ENCODE results near the gene VWF.

Gene VWF

GRCh38 chr12:6061660-6062059 is 62.8 kb downstream of the VWF start:
- no peak overlapping the region for H3K4me3 ChIP-seq (ENCODE audit: control insufficient read depth, low read depth, low read length)
- peak; percentile 64 for DNase-seq (ENCODE audit: low read depth)
- TF ChIP-seq CTCF (IDR thresholded peaks at IDR 0.05; ENCODE audit: control insufficient read depth, insufficient read depth, low read depth, low read length, missing control alignments) = no peak

GRCh38 chr12:6059860-6060565 is 64.5 kb downstream of the VWF start:
- TF ChIP-seq CTCF (IDR thresholded peaks at IDR 0.05; ENCODE audit: control insufficient read depth, insufficient read depth, low read depth, low read length, missing control alignments) = no peak
- no peak overlapping the region for H3K4me3 ChIP-seq (ENCODE audit: control insufficient read depth, low read depth, low read length)
- no peak for DNase-seq (ENCODE audit: low read depth)

GRCh38 chr12:6059221-6059620 is 65.2 kb downstream of the VWF start:
- H3K4me3 ChIP-seq (ENCODE audit: control insufficient read depth, low read depth, low read length) = no peak overlapping the region

GRCh38 chr12:6058481-6059161 is 65.8 kb downstream of the VWF start:
- no peak for DNase-seq (ENCODE audit: low read depth)
- no peak for TF ChIP-seq CTCF (IDR thresholded peaks at IDR 0.05; ENCODE audit: control insufficient read depth, insufficient read depth, low read depth, low read length, missing control alignments)
- H3K4me3 ChIP-seq (ENCODE audit: control insufficient read depth, low read depth, low read length) = no peak overlapping the region

More at GRCh38 chr12:6059221-6059620, 65.2 kb downstream of the VWF start:
- TF ChIP-seq CTCF (IDR thresholded peaks at IDR 0.05; ENCODE audit: control insufficient read depth, insufficient read depth, low read depth, low read length, missing control alignments) = no peak
- no peak for DNase-seq (ENCODE audit: low read depth)

- no peak overlapping the region for H3K4me3 ChIP-seq (ENCODE audit: control insufficient read depth, low read depth, low read length)
- DNase-seq (ENCODE audit: low read depth) = no peak
- no peak for TF ChIP-seq CTCF (IDR thresholded peaks at IDR 0.05; ENCODE audit: control insufficient read depth, insufficient read depth, low read depth, low read length, missing control alignments)
Observed at GRCh38 chr12:6057700-6058099, 66.8 kb downstream of the VWF start.

- TF ChIP-seq CTCF (IDR thresholded peaks at IDR 0.05; ENCODE audit: control insufficient read depth, insufficient read depth, low read depth, low read length, missing control alignments) = peak; percentile 22
- H3K4me3 ChIP-seq (ENCODE audit: control insufficient read depth, low read depth, low read length) = no peak overlapping the region
- no peak for DNase-seq (ENCODE audit: low read depth)
Observed at GRCh38 chr12:6056406-6057240, 67.8 kb downstream of the VWF start.
